Hepatocyte (in vitro differentiated cells): ENCODE data around the gene SOX6.

Experiments
- CTCF ChIP-seq: fragments of 200-600 bp; sonication (generic); IDR thresholded peaks from 2 replicates; pipeline ENCODE4 v1.5.1; 2016; ENCODE audit warnings: antibody characterized with exemption, mild to moderate bottlenecking; ENCODE audit not compliant: poor library complexity
- EZH2 ChIP-seq: fragments of 200-600 bp; sonication (generic); IDR thresholded peaks from 2 replicates; pipeline ENCODE4 v1.6.1; 2016; ENCODE audit warnings: antibody characterized with exemption, mild to moderate bottlenecking, borderline replicate concordance

DNA sequence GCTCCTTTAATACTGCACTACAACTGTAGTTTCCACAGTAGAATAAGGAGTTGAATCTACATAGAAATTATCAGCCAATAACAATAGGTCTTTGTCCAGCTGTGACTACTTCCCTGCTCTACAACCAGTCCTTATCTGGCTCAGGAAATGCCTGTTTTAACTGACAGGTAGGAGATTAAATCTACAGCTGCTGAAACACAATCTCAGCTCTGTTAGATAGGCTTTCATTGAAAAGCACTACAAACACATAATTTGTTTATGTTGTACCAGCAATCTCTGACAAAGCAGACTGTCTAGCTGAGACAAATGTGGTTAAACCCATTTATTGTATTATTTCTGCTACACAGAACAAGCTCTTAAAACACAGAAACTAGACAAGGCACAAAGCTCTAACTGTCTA is 230.0 kb downstream of the SOX6 start:
- TF ChIP-seq CTCF, result no peak
- no peak for TF ChIP-seq EZH2
